Body of pancreas (tissue), 4 donors: ENCODE measurements around the gene SOD3.

Experiments used
- POLR2A ChIP-seq, 3 donors: fragments of 450-650 bp; IDR thresholded peaks; one replicate each; pipeline ENCODE4 v1.6.1; 2016; ENCODE audit warnings: antibody characterized with exemption in 3 of 3, mild to moderate bottlenecking in 2 of 3
- TF ChIP-seq, protein P1 (sequence below), 7 experiments: fragments of 450-650 bp in 4 of 7; fragments of 200-600 bp in 3 of 7; sonication (generic) in 3 of 7; IDR thresholded peaks; one replicate each; pipeline ENCODE4 v1.5.1; 2016 to 2019; ENCODE audit warnings: antibody characterized with exemption in 7 of 7

DNA sequence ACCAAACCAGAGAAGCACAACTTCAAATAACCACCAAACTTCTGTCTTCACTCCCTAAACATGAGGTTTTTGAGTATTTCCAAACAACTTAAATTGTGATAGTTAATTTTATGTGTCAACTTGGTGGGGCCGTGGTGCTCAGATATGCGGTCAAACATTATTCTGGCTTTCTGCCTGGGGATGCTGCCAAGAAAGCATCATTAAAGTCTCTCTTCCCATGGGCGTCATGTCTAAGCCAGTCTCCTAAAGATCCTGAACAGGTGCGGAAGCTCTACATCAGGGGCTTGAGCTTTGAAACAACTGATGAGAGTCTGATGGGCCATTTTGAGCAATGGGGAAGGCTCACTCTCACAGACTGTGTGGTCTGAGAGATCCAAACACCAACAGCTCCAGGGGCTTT lies 24.1 kb upstream of the SOD3 start:
- TF ChIP-seq, protein P1, sequence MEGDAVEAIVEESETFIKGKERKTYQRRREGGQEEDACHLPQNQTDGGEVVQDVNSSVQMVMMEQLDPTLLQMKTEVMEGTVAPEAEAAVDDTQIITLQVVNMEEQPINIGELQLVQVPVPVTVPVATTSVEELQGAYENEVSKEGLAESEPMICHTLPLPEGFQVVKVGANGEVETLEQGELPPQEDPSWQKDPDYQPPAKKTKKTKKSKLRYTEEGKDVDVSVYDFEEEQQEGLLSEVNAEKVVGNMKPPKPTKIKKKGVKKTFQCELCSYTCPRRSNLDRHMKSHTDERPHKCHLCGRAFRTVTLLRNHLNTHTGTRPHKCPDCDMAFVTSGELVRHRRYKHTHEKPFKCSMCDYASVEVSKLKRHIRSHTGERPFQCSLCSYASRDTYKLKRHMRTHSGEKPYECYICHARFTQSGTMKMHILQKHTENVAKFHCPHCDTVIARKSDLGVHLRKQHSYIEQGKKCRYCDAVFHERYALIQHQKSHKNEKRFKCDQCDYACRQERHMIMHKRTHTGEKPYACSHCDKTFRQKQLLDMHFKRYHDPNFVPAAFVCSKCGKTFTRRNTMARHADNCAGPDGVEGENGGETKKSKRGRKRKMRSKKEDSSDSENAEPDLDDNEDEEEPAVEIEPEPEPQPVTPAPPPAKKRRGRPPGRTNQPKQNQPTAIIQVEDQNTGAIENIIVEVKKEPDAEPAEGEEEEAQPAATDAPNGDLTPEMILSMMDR (IDR thresholded peaks at IDR 0.05): no peak
- no peak for TF ChIP-seq POLR2A (IDR thresholded peaks at IDR 0.05)
